HCT116 (cell line): ENCODE data around the gene SAYSD1. TPM values are rescaled to one million over a fixed set of nuclear protein-coding genes. Genes with fewer than 3 reads are reported as not detected.

Experiments used
- ATAC-seq: fragments of 200-7000 bp; cut with Tn5 transposase; 2 replicates; pipeline ENCODE4 v1.9.1; 2020; ENCODE audit warnings: mild to moderate bottlenecking, moderate library complexity
- BruUV-seq: library from RNA; stranded (reverse); fragments of 400-500 nt; replicated peaks from 2 replicates; lab custom pipeline; 2021; lab: Mats Ljungman, UMichigan
- CTCF ChIA-PET: fragments of 300-600 bp; sonication (Branson Sonifier 250); formaldehyde crosslinking; loops from one replicate; lab custom pipeline; 2021; ENCODE audit warnings: antibody characterized with exemption; lab: Charles Lee
- POLR2A ChIA-PET: fragments of 300-600, 350-600 bp; sonication (Branson Sonifier 250); formaldehyde crosslinking; loops from one replicate; lab custom pipeline; 2021; ENCODE audit warnings: antibody characterized with exemption; lab: Charles Lee
- RAD21 ChIA-PET, 2 experiments: fragments of 300-600 bp; sonication (Branson Sonifier 250); formaldehyde crosslinking; loops; one replicate each; lab custom pipeline; 2023; ENCODE audit warnings: low total read pairs in 2 of 2; ENCODE audit not compliant: uncharacterized antibody in 2 of 2, unreplicated experiment in 2 of 2, low non-redundant PET in 1 of 2; lab: Charles Lee
- DNase-seq: peaks from one replicate; pipeline ENCODE4 v3.0.0-alpha.2; 2010; ENCODE audit warnings: low read depth, low spot score
- H2AFZ ChIP-seq: fragments of 200-600 bp; shearing (Covaris generic), sonication (generic); 2 replicates; pipeline ENCODE4 v1.6.1; 2017; ENCODE audit warnings: low read depth, mixed run types, mixed read lengths, antibody characterized with exemption, low read length; ENCODE audit not compliant: poor library complexity, severe bottlenecking
- H3K27ac ChIP-seq: 2 replicates; pipeline ENCODE4 v1.5.1; 2012; ENCODE audit warnings: low read depth, low read length
- H3K27me3 ChIP-seq: fragments of 200-600 bp; sonication (generic); 2 replicates; pipeline ENCODE4 v1.6.1; 2016; ENCODE audit warnings: mixed run types, low read length, mixed read lengths; ENCODE audit not compliant: insufficient read depth
- H3K36me3 ChIP-seq, 2 experiments: fragments of 200-500 bp in 1 of 2; fragments of 200-600 bp in 1 of 2; sonication (Bioruptor generic) in 1 of 2; sonication (generic) in 1 of 2; 2 replicates each; pipeline versions ENCODE4 v1.5.1 to v1.6.1; 2014 to 2016; ENCODE audit warnings: low read length in 2 of 2, inconsistent platforms in 1 of 2, mixed read lengths in 1 of 2, mixed run types in 1 of 2; ENCODE audit not compliant: insufficient read depth in 2 of 2, control insufficient read depth in 1 of 2
- H3K4me1 ChIP-seq, 2 experiments: fragments of 200-600 bp in 1 of 2; sonication (generic) in 1 of 2; 2 replicates each; pipeline versions ENCODE4 v1.5.1 to v1.6.1; 2012 to 2017; ENCODE audit warnings: low read length in 2 of 2, inconsistent platforms in 1 of 2, mild to moderate bottlenecking in 1 of 2, mixed read lengths in 1 of 2, mixed run types in 1 of 2, moderate library complexity in 1 of 2; ENCODE audit not compliant: insufficient read depth in 2 of 2, control insufficient read depth in 1 of 2
- H3K4me2 ChIP-seq: fragments of 200-600 bp; sonication (generic); 2 replicates; pipeline ENCODE4 v1.6.1; 2017; ENCODE audit warnings: mixed run types, low read length, mixed read lengths
- H3K4me3 ChIP-seq, 2 experiments: fragments of 200-600 bp in 1 of 2; sonication (generic) in 1 of 2; replicated peaks in 1 of 2; 2 replicates each; pipeline ENCODE4 v1.5.1; 2011 to 2016; ENCODE audit warnings: low read length in 2 of 2, control low read depth in 1 of 2, low read depth in 1 of 2, mild to moderate bottlenecking in 1 of 2, mixed read lengths in 1 of 2, mixed run types in 1 of 2
- H3K79me2 ChIP-seq: fragments of 200-600 bp; sonication (generic); 2 replicates; pipeline ENCODE4 v1.6.1; 2017; ENCODE audit warnings: mild to moderate bottlenecking, mixed run types, low read length, moderate library complexity, mixed read lengths; ENCODE audit not compliant: insufficient read depth
- H3K9ac ChIP-seq: fragments of 200-600 bp; sonication (generic); 2 replicates; pipeline ENCODE4 v1.6.1; 2016; ENCODE audit warnings: low read length, mixed read lengths
- H3K9me2 ChIP-seq: fragments of 200-600 bp; sonication (generic), shearing (Covaris generic); 2 replicates; pipeline ENCODE4 v1.6.1; 2017; ENCODE audit warnings: mixed run types, mild to moderate bottlenecking, moderate library complexity; ENCODE audit not compliant: insufficient read depth
- H3K9me3 ChIP-seq, 2 experiments: fragments of 200-500 bp in 1 of 2; fragments of 200-600 bp in 1 of 2; sonication (Bioruptor generic) in 1 of 2; sonication (generic) in 1 of 2; 2 replicates each; pipeline ENCODE4 v1.6.1; 2014 to 2017; ENCODE audit warnings: low read length in 2 of 2, mixed read lengths in 2 of 2, inconsistent platforms in 1 of 2, low read depth in 1 of 2, mild to moderate bottlenecking in 1 of 2, mixed run types in 1 of 2, moderate library complexity in 1 of 2; ENCODE audit not compliant: control insufficient read depth in 1 of 2, insufficient read depth in 1 of 2
- H4K20me1 ChIP-seq: fragments of 200-600 bp; sonication (generic), shearing (Covaris generic); 2 replicates; pipeline ENCODE4 v1.6.1; 2017; ENCODE audit warnings: mixed run types, mild to moderate bottlenecking, moderate library complexity; ENCODE audit not compliant: insufficient read depth
- CBX3 ChIP-seq: IDR thresholded peaks from 2 replicates; pipeline ENCODE4 v1.6.1; 2012; ENCODE audit warnings: low read depth
- EGR1 ChIP-seq: IDR thresholded peaks from 2 replicates; pipeline ENCODE4 v1.6.1; 2012; ENCODE audit warnings: low read depth
- EZH2 ChIP-seq: fragments of 200-600 bp; sonication (generic); IDR thresholded peaks from 2 replicates; pipeline ENCODE4 v1.6.1; 2017; ENCODE audit warnings: antibody characterized with exemption, mixed run types
- JUND ChIP-seq: IDR thresholded peaks from 2 replicates; pipeline ENCODE4 v1.6.1; 2012
- SP1 ChIP-seq: IDR thresholded peaks from 2 replicates; pipeline ENCODE4 v1.6.1; 2012; ENCODE audit warnings: low read depth
- TCF7L2 ChIP-seq: IDR thresholded peaks from 2 replicates; pipeline ENCODE4 v1.7.0; 2011; ENCODE audit warnings: borderline replicate concordance, inconsistent platforms; ENCODE audit not compliant: insufficient read depth, insufficient read length; ENCODE audit errors: extremely low read depth
- intact Hi-C: fragments of 100-400 bp; cut with micrococcal nuclease; formaldehyde crosslinking; loops from 2 replicates; pipeline ENCODE4 v1.10.0; 2022
- total RNA-seq: library from RNA; stranded (reverse); gene quantifications from one replicate; pipeline ENCODE4 v1.2.1, GENCODE V29; 2021; ENCODE audit not compliant: unreplicated experiment
- TF ChIP-seq, protein P1 (sequence below), 3 experiments: fragments of 200-600 bp in 1 of 3; sonication (generic) in 1 of 3; IDR thresholded peaks in 2 of 3; conservative IDR thresholded peaks in 1 of 3; 2 replicates each; pipeline ENCODE4 v1.5.1; 2012 to 2017; ENCODE audit warnings: low read depth in 2 of 3, low read length in 2 of 3, antibody characterized with exemption in 1 of 3, borderline replicate concordance in 1 of 3, control low read depth in 1 of 3, mild to moderate bottlenecking in 1 of 3, mixed read lengths in 1 of 3, mixed run types in 1 of 3, moderate library complexity in 1 of 3; ENCODE audit not compliant: insufficient read depth in 1 of 3
- TF ChIP-seq, protein P2 (sequence below): IDR thresholded peaks from 2 replicates; pipeline ENCODE4 v1.6.1; 2011; ENCODE audit warnings: mild to moderate bottlenecking, low read length, moderate library complexity; ENCODE audit not compliant: insufficient replicate concordance; ENCODE audit errors: extremely low read depth
- TF ChIP-seq, protein P3 (sequence below): IDR thresholded peaks from 2 replicates; pipeline ENCODE4 v1.6.1; 2012; ENCODE audit warnings: low read depth
- TF ChIP-seq, protein P4 (sequence below): IDR thresholded peaks from 2 replicates; pipeline ENCODE4 v1.6.1; 2012

The SAYSD1 gene
- total RNA-seq, 1 experiment from 2014 or later = 10.1 TPM

DNA sequence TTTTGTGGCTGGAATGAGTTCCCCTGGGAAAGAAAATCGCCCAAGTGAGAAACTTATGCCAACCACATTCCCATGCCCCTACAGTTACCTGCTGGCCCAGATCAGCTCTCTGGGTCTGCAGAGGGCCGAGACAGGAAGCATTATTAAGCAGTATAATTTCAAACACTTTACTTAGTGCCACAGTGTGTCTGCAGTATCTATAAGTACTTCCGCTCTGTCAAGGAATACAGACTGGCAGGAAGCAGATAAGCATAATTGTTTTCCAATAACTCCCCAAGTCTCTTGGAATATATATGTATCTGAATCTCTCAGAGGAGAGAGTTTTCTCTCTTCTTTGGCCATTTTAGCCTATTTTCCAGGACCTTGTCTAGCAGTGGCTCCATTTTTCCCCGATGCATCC, 24.9 kb downstream of the SAYSD1 start (continued):
- TF ChIP-seq EGR1 = no peak
- no peak for TF ChIP-seq TCF7L2
- TF ChIP-seq, protein P1, sequence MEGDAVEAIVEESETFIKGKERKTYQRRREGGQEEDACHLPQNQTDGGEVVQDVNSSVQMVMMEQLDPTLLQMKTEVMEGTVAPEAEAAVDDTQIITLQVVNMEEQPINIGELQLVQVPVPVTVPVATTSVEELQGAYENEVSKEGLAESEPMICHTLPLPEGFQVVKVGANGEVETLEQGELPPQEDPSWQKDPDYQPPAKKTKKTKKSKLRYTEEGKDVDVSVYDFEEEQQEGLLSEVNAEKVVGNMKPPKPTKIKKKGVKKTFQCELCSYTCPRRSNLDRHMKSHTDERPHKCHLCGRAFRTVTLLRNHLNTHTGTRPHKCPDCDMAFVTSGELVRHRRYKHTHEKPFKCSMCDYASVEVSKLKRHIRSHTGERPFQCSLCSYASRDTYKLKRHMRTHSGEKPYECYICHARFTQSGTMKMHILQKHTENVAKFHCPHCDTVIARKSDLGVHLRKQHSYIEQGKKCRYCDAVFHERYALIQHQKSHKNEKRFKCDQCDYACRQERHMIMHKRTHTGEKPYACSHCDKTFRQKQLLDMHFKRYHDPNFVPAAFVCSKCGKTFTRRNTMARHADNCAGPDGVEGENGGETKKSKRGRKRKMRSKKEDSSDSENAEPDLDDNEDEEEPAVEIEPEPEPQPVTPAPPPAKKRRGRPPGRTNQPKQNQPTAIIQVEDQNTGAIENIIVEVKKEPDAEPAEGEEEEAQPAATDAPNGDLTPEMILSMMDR (IDR thresholded peaks at IDR 0.05 in 2 of 3, conservative IDR thresholded peaks at IDR 0.05 in 1 of 3; ENCODE audit: borderline replicate concordance in 1 of 3, insufficient read depth in 1 of 3, low read depth in 2 of 3, low read length in 2 of 3) = no peak
- no peak for TF ChIP-seq EZH2
- no peak for TF ChIP-seq SP1
- TF ChIP-seq, protein P2, sequence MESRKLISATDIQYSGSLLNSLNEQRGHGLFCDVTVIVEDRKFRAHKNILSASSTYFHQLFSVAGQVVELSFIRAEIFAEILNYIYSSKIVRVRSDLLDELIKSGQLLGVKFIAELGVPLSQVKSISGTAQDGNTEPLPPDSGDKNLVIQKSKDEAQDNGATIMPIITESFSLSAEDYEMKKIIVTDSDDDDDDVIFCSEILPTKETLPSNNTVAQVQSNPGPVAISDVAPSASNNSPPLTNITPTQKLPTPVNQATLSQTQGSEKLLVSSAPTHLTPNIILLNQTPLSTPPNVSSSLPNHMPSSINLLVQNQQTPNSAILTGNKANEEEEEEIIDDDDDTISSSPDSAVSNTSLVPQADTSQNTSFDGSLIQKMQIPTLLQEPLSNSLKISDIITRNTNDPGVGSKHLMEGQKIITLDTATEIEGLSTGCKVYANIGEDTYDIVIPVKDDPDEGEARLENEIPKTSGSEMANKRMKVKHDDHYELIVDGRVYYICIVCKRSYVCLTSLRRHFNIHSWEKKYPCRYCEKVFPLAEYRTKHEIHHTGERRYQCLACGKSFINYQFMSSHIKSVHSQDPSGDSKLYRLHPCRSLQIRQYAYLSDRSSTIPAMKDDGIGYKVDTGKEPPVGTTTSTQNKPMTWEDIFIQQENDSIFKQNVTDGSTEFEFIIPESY = no peak

DNA sequence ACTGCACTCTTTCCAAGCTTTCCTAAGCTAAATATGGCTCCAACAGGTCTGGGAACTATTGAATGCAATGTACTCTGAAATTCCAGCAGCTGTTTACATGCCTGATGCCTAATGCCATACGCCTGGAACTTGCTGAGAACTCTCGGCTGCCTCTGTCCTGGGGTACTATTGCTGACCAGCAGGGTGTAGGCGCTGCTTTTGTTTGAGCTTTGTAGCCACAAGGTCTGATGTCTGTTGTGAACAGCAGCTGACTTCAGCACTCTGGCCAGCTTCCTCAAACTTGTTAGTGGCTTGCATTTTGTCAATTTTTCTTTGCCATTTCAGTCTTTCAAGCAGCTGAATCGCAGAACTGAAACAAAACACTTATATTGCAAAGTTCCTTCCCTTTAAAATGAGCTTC, 26.7 kb downstream of the SAYSD1 start:
- DNase-seq (no peak), ATAC-seq (peak; percentile 72)
- Histone ChIP-seq H3K4me3 (no peak overlapping the region), H4K20me1 (no peaks in the 10 kb centered on the region), H3K9me2 (no peaks in the 10 kb centered on the region), H2AFZ (no peak overlapping the region), H3K79me2 (no peaks in the 10 kb centered on the region), H3K27me3 (peaks cover 96% of the 10 kb centered on the region), H3K9ac (no peak overlapping the region), H3K9me3 (no peaks in the 10 kb centered on the region), H3K4me2 (no peak overlapping the region), H3K27ac (no peak overlapping the region), H3K4me1 (no peaks in the 10 kb centered on the region), H3K36me3 (no peaks in the 10 kb centered on the region)
- ChIA-PET POLR2A (no interaction called here), CTCF (no interaction called here), RAD21 (no interaction called here)
- no TSS peak for BruUV-seq
- intact Hi-C loops = no loop called here
- TF ChIP-seq, protein P3, sequence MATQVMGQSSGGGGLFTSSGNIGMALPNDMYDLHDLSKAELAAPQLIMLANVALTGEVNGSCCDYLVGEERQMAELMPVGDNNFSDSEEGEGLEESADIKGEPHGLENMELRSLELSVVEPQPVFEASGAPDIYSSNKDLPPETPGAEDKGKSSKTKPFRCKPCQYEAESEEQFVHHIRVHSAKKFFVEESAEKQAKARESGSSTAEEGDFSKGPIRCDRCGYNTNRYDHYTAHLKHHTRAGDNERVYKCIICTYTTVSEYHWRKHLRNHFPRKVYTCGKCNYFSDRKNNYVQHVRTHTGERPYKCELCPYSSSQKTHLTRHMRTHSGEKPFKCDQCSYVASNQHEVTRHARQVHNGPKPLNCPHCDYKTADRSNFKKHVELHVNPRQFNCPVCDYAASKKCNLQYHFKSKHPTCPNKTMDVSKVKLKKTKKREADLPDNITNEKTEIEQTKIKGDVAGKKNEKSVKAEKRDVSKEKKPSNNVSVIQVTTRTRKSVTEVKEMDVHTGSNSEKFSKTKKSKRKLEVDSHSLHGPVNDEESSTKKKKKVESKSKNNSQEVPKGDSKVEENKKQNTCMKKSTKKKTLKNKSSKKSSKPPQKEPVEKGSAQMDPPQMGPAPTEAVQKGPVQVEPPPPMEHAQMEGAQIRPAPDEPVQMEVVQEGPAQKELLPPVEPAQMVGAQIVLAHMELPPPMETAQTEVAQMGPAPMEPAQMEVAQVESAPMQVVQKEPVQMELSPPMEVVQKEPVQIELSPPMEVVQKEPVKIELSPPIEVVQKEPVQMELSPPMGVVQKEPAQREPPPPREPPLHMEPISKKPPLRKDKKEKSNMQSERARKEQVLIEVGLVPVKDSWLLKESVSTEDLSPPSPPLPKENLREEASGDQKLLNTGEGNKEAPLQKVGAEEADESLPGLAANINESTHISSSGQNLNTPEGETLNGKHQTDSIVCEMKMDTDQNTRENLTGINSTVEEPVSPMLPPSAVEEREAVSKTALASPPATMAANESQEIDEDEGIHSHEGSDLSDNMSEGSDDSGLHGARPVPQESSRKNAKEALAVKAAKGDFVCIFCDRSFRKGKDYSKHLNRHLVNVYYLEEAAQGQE = peak; percentile 37
- TF ChIP-seq CBX3 = no peak
- TF ChIP-seq, protein P4, sequence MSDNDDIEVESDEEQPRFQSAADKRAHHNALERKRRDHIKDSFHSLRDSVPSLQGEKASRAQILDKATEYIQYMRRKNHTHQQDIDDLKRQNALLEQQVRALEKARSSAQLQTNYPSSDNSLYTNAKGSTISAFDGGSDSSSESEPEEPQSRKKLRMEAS = no peak
- TF ChIP-seq, protein P1 (IDR thresholded peaks at IDR 0.05 in 2 of 3, conservative IDR thresholded peaks at IDR 0.05 in 1 of 3; ENCODE audit: borderline replicate concordance in 1 of 3, insufficient read depth in 1 of 3, low read depth in 2 of 3, low read length in 2 of 3) = peak in 2 of 3 experiments; percentile 7 to 23; a peak in 1 of 6 replicates
- TF ChIP-seq, protein P2 = no peak
- no peak for TF ChIP-seq JUND
- no peak for TF ChIP-seq EZH2
